ENCODE results near the gene DDX4.

The DDX4 gene

GRCh38 chr5:55732585-55732984 is 5.3 kb upstream of the DDX4 start:
- Histone ChIP-seq H3K27ac (no peak overlapping the region), H2AFZ (no peak overlapping the region)

GRCh38 chr5:55734658-55735057 is 3.2 kb upstream of the DDX4 start:
- H3K9ac ChIP-seq = no peak overlapping the region

More at GRCh38 chr5:55732585-55732984, 5.3 kb upstream of the DDX4 start:
- no peak overlapping the region for H3K4me3 ChIP-seq (ENCODE audit: low read depth, low read length)
- no peaks in the 10 kb centered on the region for H3K36me3 ChIP-seq (ENCODE audit: control insufficient read depth, insufficient read depth, low read length)
- no peak for TF ChIP-seq CTCF (IDR thresholded peaks at IDR 0.05)
- no peaks in the 10 kb centered on the region for H3K9me3 ChIP-seq (ENCODE audit: control insufficient read depth, low read length)
- no peaks in the 10 kb centered on the region for H3K27me3 ChIP-seq (ENCODE audit: control insufficient read depth, insufficient read depth, low read length)
- H3K9ac ChIP-seq = no peak overlapping the region
- H3K4me1 ChIP-seq = no peaks in the 10 kb centered on the region
- no peak overlapping the region for H3K4me2 ChIP-seq (ENCODE audit: low read length)
- no peaks in the 10 kb centered on the region for H3K79me2 ChIP-seq

GRCh38 chr5:55742778-55743177 is 4.9 kb downstream of the DDX4 start:
- H3K4me1 ChIP-seq = no peaks in the 10 kb centered on the region
- H3K9me3 ChIP-seq (ENCODE audit: control insufficient read depth, low read length) = no peaks in the 10 kb centered on the region
- no peak overlapping the region for H3K9ac ChIP-seq
- H3K27ac ChIP-seq = no peak overlapping the region
- H3K36me3 ChIP-seq (ENCODE audit: control insufficient read depth, insufficient read depth, low read length) = no peaks in the 10 kb centered on the region
- H3K79me2 ChIP-seq = no peaks in the 10 kb centered on the region
- no peak for TF ChIP-seq CTCF (IDR thresholded peaks at IDR 0.05)
- H3K4me3 ChIP-seq (ENCODE audit: low read depth, low read length) = no peak overlapping the region
- H2AFZ ChIP-seq = no peak overlapping the region
- H3K4me2 ChIP-seq (ENCODE audit: low read length) = no peak overlapping the region
- H3K27me3 ChIP-seq (ENCODE audit: control insufficient read depth, insufficient read depth, low read length) = no peaks in the 10 kb centered on the region

More at GRCh38 chr5:55734658-55735057, 3.2 kb upstream of the DDX4 start:
- Histone ChIP-seq H2AFZ (no peak overlapping the region), H3K36me3 (ENCODE audit: control insufficient read depth, insufficient read depth, low read length) (no peaks in the 10 kb centered on the region), H3K79me2 (no peaks in the 10 kb centered on the region), H3K4me1 (no peaks in the 10 kb centered on the region), H3K27me3 (ENCODE audit: control insufficient read depth, insufficient read depth, low read length) (no peaks in the 10 kb centered on the region), H3K4me2 (ENCODE audit: low read length) (no peak overlapping the region), H3K9me3 (ENCODE audit: control insufficient read depth, low read length) (no peaks in the 10 kb centered on the region), H3K4me3 (ENCODE audit: low read depth, low read length) (no peak overlapping the region), H3K27ac (no peak overlapping the region)
- no peak for TF ChIP-seq CTCF (IDR thresholded peaks at IDR 0.05)

- Histone ChIP-seq H3K36me3 (ENCODE audit: control insufficient read depth, insufficient read depth, low read length) (no peaks in the 10 kb centered on the region), H3K4me2 (ENCODE audit: low read length) (no peak overlapping the region), H3K79me2 (no peaks in the 10 kb centered on the region), H2AFZ (no peak overlapping the region), H3K4me1 (no peaks in the 10 kb centered on the region), H3K9me3 (ENCODE audit: control insufficient read depth, low read length) (no peaks in the 10 kb centered on the region), H3K9ac (no peak overlapping the region), H3K27me3 (ENCODE audit: control insufficient read depth, insufficient read depth, low read length) (no peaks in the 10 kb centered on the region), H3K4me3 (ENCODE audit: low read depth, low read length) (no peak overlapping the region), H3K27ac (no peak overlapping the region)
- TF ChIP-seq CTCF (IDR thresholded peaks at IDR 0.05) = no peak
These were observed 10.0 kb downstream of the DDX4 start for GRCh38 chr5:55747778-55748318.

GRCh38 chr5:55749387-55749786 is 11.5 kb downstream of the DDX4 start:
- no peak overlapping the region for H2AFZ ChIP-seq
- no peaks in the 10 kb centered on the region for H3K36me3 ChIP-seq (ENCODE audit: control insufficient read depth, insufficient read depth, low read length)
- TF ChIP-seq CTCF (IDR thresholded peaks at IDR 0.05) = no peak
- no peaks in the 10 kb centered on the region for H3K79me2 ChIP-seq
- no peak overlapping the region for H3K9ac ChIP-seq
- no peak overlapping the region for H3K27ac ChIP-seq
- no peaks in the 10 kb centered on the region for H3K9me3 ChIP-seq (ENCODE audit: control insufficient read depth, low read length)
- no peak overlapping the region for H3K4me3 ChIP-seq (ENCODE audit: low read depth, low read length)
- H3K27me3 ChIP-seq (ENCODE audit: control insufficient read depth, insufficient read depth, low read length) = no peaks in the 10 kb centered on the region
- no peak overlapping the region for H3K4me2 ChIP-seq (ENCODE audit: low read length)
- no peaks in the 10 kb centered on the region for H3K4me1 ChIP-seq
